Parathyroid adenoma (tissue), 2 donors: ENCODE measurements around the gene ARMC9.

Source experiments
- H2AFZ ChIP-seq: fragments of 300-600 bp; sonication (generic); one replicate; pipeline ENCODE4 v1.7.0; 2017; ENCODE audit warnings: antibody characterized with exemption, mild to moderate bottlenecking
- H3K27ac ChIP-seq: fragments of 300-600 bp; sonication (generic); one replicate; pipeline ENCODE4 v1.7.0; 2017
- H3K27me3 ChIP-seq: fragments of 300-600 bp; sonication (generic); one replicate; pipeline ENCODE4 v1.7.0; 2017; ENCODE audit warnings: low read length; ENCODE audit not compliant: control insufficient read depth, insufficient read depth
- H3K36me3 ChIP-seq: fragments of 300-600 bp; sonication (generic); one replicate; pipeline ENCODE4 v1.7.0; 2017; ENCODE audit warnings: low read length; ENCODE audit not compliant: control insufficient read depth, insufficient read depth
- H3K4me1 ChIP-seq: fragments of 300-600 bp; sonication (generic); one replicate; pipeline ENCODE4 v1.7.0; 2017; ENCODE audit warnings: control low read depth
- H3K4me2 ChIP-seq: fragments of 300-600 bp; sonication (generic); one replicate; pipeline ENCODE4 v1.7.0; 2017; ENCODE audit warnings: low read length
- H3K4me3 ChIP-seq: fragments of 300-600 bp; sonication (generic); one replicate; pipeline ENCODE4 v1.7.0; 2017; ENCODE audit warnings: low read depth, low read length
- H3K79me2 ChIP-seq: fragments of 300-600 bp; sonication (generic); one replicate; pipeline ENCODE4 v1.7.0; 2017; ENCODE audit warnings: control low read depth
- H3K9ac ChIP-seq: fragments of 300-600 bp; sonication (generic); one replicate; pipeline ENCODE4 v1.7.0; 2017; ENCODE audit warnings: mild to moderate bottlenecking
- H3K9me3 ChIP-seq: fragments of 300-600 bp; sonication (generic); one replicate; pipeline ENCODE4 v1.7.0; 2017; ENCODE audit warnings: low read length; ENCODE audit not compliant: control insufficient read depth
- CTCF ChIP-seq: fragments of 300-600 bp; sonication (generic); IDR thresholded peaks from one replicate; pipeline ENCODE4 v1.7.0; 2017; ENCODE audit warnings: antibody characterized with exemption, mild to moderate bottlenecking
- donor health status: primary hyperparathyroidism.

ARMC9 gene

GRCh38 chr2:231284296-231284695 lies 85.9 kb downstream of the ARMC9 start:
- Histone ChIP-seq H2AFZ (no peak overlapping the region), H3K9ac (no peak overlapping the region), H3K4me2 (no peak overlapping the region), H3K9me3 (no peaks in the 10 kb centered on the region), H3K27ac (no peak overlapping the region), H3K36me3 (no peaks in the 10 kb centered on the region), H3K79me2 (no peaks in the 10 kb centered on the region), H3K4me1 (no peaks in the 10 kb centered on the region), H3K4me3 (no peak overlapping the region), H3K27me3 (no peaks in the 10 kb centered on the region)
- TF ChIP-seq CTCF: no peak

GRCh38 chr2:231286964-231287363 lies 88.5 kb downstream of the ARMC9 start:
- no peaks in the 10 kb centered on the region for H3K4me1 ChIP-seq
- H3K4me2 ChIP-seq: no peak overlapping the region
- no peaks in the 10 kb centered on the region for H3K79me2 ChIP-seq
- TF ChIP-seq CTCF: no peak
- no peaks in the 10 kb centered on the region for H3K27me3 ChIP-seq
- H3K9ac ChIP-seq: no peak overlapping the region
- no peak overlapping the region for H3K4me3 ChIP-seq
- H3K36me3 ChIP-seq: no peaks in the 10 kb centered on the region
- H3K27ac ChIP-seq: no peak overlapping the region
- no peak overlapping the region for H2AFZ ChIP-seq
- H3K9me3 ChIP-seq: no peaks in the 10 kb centered on the region

- no peak overlapping the region for H3K27ac ChIP-seq
- no peak overlapping the region for H3K9ac ChIP-seq
- no peaks in the 10 kb centered on the region for H3K36me3 ChIP-seq
Observed at GRCh38 chr2:231287696-231288095, 89.3 kb downstream of the ARMC9 start.

GRCh38 chr2:231288590-231288989 lies 90.2 kb downstream of the ARMC9 start:
- TF ChIP-seq CTCF: no peak
- no peak overlapping the region for H3K9ac ChIP-seq

More at GRCh38 chr2:231287696-231288095, 89.3 kb downstream of the ARMC9 start:
- no peak overlapping the region for H2AFZ ChIP-seq
- no peaks in the 10 kb centered on the region for H3K27me3 ChIP-seq
- no peak for TF ChIP-seq CTCF
- H3K4me3 ChIP-seq: no peak overlapping the region
- no peaks in the 10 kb centered on the region for H3K4me1 ChIP-seq
- H3K79me2 ChIP-seq: no peaks in the 10 kb centered on the region
- H3K4me2 ChIP-seq: no peak overlapping the region
- H3K9me3 ChIP-seq: no peaks in the 10 kb centered on the region

GRCh38 chr2:231290321-231291015 lies 92.0 kb downstream of the ARMC9 start:
- Histone ChIP-seq H3K9me3 (no peaks in the 10 kb centered on the region), H2AFZ (no peak overlapping the region), H3K27me3 (no peaks in the 10 kb centered on the region), H3K4me1 (no peaks in the 10 kb centered on the region), H3K4me3 (no peak overlapping the region), H3K9ac (no peak overlapping the region), H3K79me2 (no peaks in the 10 kb centered on the region), H3K4me2 (no peak overlapping the region), H3K27ac (no peak overlapping the region), H3K36me3 (no peaks in the 10 kb centered on the region)
- no peak for TF ChIP-seq CTCF

More at GRCh38 chr2:231288590-231288989, 90.2 kb downstream of the ARMC9 start:
- H3K4me2 ChIP-seq: no peak overlapping the region
- H3K4me1 ChIP-seq: no peaks in the 10 kb centered on the region
- no peak overlapping the region for H2AFZ ChIP-seq
- no peaks in the 10 kb centered on the region for H3K36me3 ChIP-seq
- no peaks in the 10 kb centered on the region for H3K27me3 ChIP-seq
- no peaks in the 10 kb centered on the region for H3K9me3 ChIP-seq
- no peak overlapping the region for H3K4me3 ChIP-seq
- H3K79me2 ChIP-seq: no peaks in the 10 kb centered on the region
- no peak overlapping the region for H3K27ac ChIP-seq
